Right atrium auricular region (tissue), 2 donors: ENCODE measurements around the gene HYLS1. TPM values are rescaled to one million over a fixed set of nuclear protein-coding genes. Genes with fewer than 3 reads are reported as not detected.
A peak's percentile ranks its signal among the peaks of the same experiment; 100 is the strongest.

Source experiments
- DNase-seq: peaks from one replicate; pipeline ENCODE4 v3.0.0-alpha.2; 2019; ENCODE audit warnings: low spot score
- H3K27ac ChIP-seq, 2 donors: fragments of 200-600 bp; sonication (generic); 1 replicate in 1 of 2; 2 replicates in 1 of 2; pipeline ENCODE4 v1.5.1; 2016 to 2019
- H3K27me3 ChIP-seq, 2 donors: fragments of 200-600 bp; sonication (generic); one replicate each; pipeline versions ENCODE4 v1.5.1 to v1.6.0; 2017 to 2019
- H3K36me3 ChIP-seq: fragments of 200-600 bp; sonication (generic); one replicate; pipeline ENCODE4 v1.5.1; 2016
- H3K4me1 ChIP-seq, 2 donors: fragments of 200-600 bp; sonication (generic); one replicate each; pipeline versions ENCODE4 v1.5.1 to v1.6.0; 2017 to 2019
- H3K4me3 ChIP-seq, 2 donors: fragments of 200-600 bp; sonication (generic); 1 replicate in 1 of 2; 2 replicates in 1 of 2; pipeline ENCODE4 v1.5.1; 2017 to 2019; ENCODE audit warnings: mild to moderate bottlenecking in 1 of 2, moderate library complexity in 1 of 2
- H3K9me3 ChIP-seq, 2 donors: fragments of 200-600 bp; sonication (generic); one replicate each; pipeline ENCODE4 v1.5.1; 2019
- total RNA-seq, 2 donors: library from RNA; depleted of rRNA; stranded (reverse); fragments of >200 nt; gene quantifications; one replicate each; pipeline ENCODE4 v1.1.0, GENCODE V29; 2016
- TF ChIP-seq, protein P1 (sequence below), 2 donors: fragments of 200-600 bp; sonication (generic); IDR thresholded peaks; one replicate each; pipeline ENCODE4 v1.5.1; 2019; ENCODE audit warnings: antibody characterized with exemption in 2 of 2

HYLS1 gene
- total RNA-seq, 2 donors from 2014 or later: 3.5 to 3.7 TPM

DNA sequence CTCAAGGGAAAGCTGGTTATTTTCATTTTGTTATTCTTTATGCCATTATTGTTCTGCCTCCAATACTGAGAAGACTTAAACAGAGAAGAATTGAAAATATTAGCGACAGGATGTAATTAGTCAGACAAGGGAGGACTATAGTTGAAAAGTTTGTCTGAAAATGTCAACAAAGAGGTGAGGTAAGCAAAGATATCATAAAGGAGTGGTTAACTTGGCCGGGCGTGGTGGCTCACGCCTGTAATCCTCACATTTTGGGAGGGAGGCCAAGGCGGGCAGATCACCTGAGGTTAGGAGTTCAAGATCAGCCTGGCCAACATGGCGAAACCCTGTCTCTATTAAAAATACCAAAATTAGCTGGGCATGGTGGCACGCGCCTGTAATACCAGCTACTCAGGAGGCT, 4.1 kb upstream of the HYLS1 start:
- Histone ChIP-seq H3K9me3 (no peaks in the 10 kb centered on the region), H3K4me1 (peaks cover 0 to 3% of the 10 kb centered on the region in 2 donors), H3K27ac (no peak overlapping the region), H3K27me3 (no peaks in the 10 kb centered on the region), H3K36me3 (no peaks in the 10 kb centered on the region), H3K4me3 (no peak overlapping the region)
- DNase-seq: no peak
- TF ChIP-seq, protein P1, sequence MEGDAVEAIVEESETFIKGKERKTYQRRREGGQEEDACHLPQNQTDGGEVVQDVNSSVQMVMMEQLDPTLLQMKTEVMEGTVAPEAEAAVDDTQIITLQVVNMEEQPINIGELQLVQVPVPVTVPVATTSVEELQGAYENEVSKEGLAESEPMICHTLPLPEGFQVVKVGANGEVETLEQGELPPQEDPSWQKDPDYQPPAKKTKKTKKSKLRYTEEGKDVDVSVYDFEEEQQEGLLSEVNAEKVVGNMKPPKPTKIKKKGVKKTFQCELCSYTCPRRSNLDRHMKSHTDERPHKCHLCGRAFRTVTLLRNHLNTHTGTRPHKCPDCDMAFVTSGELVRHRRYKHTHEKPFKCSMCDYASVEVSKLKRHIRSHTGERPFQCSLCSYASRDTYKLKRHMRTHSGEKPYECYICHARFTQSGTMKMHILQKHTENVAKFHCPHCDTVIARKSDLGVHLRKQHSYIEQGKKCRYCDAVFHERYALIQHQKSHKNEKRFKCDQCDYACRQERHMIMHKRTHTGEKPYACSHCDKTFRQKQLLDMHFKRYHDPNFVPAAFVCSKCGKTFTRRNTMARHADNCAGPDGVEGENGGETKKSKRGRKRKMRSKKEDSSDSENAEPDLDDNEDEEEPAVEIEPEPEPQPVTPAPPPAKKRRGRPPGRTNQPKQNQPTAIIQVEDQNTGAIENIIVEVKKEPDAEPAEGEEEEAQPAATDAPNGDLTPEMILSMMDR (IDR thresholded peaks at IDR 0.05): no peak

GRCh38 chr11:125886997-125887372, 483 bp upstream of the HYLS1 start:
- H3K4me1 ChIP-seq: peaks cover 0 to 4% of the 10 kb centered on the region in 2 donors
- H3K4me3 ChIP-seq: peak overlapping the region; percentile 62 to 87
- no peaks in the 10 kb centered on the region for H3K36me3 ChIP-seq
- TF ChIP-seq, protein P1 (IDR thresholded peaks at IDR 0.05): no peak
- peak; percentile 64 for DNase-seq
- H3K27me3 ChIP-seq: no peaks in the 10 kb centered on the region
- H3K9me3 ChIP-seq: no peaks in the 10 kb centered on the region
- peak overlapping the region; percentile 96 to 97 for H3K27ac ChIP-seq

DNA sequence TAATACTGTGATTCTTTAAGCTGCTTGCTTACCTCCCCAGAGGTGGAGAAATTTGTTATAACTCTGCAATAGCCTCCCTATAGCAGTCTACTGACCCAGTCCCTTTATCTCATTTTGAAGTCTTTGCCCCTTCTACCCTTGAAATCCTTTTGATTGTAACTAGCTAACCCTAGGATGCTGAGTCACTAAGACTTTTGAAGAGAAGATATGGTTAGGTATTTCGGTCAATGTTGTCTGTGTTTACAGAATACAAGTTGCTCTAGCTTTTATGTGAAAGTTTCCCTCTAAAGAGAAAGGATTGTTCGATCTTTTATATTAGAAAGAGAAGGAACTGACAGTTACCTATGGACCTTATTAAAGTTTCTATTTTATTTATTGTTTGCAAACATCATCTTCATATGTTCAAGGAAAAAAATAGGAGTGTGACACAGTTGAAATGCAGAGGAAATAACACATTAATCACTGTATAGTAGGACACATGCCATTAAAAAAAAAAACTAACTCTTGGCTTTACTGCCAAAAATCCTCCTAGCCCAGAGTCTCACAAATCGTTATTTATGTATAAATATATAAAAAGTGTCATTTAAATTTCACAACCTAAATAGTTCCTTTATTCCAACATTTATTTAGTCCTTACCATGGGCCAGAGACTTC, 3.1 kb downstream of the HYLS1 start:
- H3K4me3 ChIP-seq: no peak overlapping the region
- H3K36me3 ChIP-seq: peaks cover 6% of the 10 kb centered on the region
- TF ChIP-seq, protein P1 (IDR thresholded peaks at IDR 0.05): no peak
- H3K27me3 ChIP-seq: no peaks in the 10 kb centered on the region
- H3K4me1 ChIP-seq: peaks cover 0 to 4% of the 10 kb centered on the region in 2 donors
- H3K9me3 ChIP-seq: no peaks in the 10 kb centered on the region
- DNase-seq: no peak
- H3K27ac ChIP-seq: no peak overlapping the region

- Histone ChIP-seq H3K4me3 (no peak overlapping the region), H3K27ac (no peak overlapping the region), H3K4me1 (peaks cover 0 to 4% of the 10 kb centered on the region in 2 donors), H3K27me3 (no peaks in the 10 kb centered on the region), H3K36me3 (peaks cover 9% of the 10 kb centered on the region), H3K9me3 (no peaks in the 10 kb centered on the region)
- no peak for DNase-seq
- TF ChIP-seq, protein P1 (IDR thresholded peaks at IDR 0.05): no peak
Observed at GRCh38 chr11:125892071-125892470, 4.6 kb downstream of the HYLS1 start.

- DNase-seq: no peak
- TF ChIP-seq, protein P1 (IDR thresholded peaks at IDR 0.05): no peak
- Histone ChIP-seq H3K27me3 (no peaks in the 10 kb centered on the region), H3K36me3 (peaks cover 9% of the 10 kb centered on the region), H3K4me3 (no peak overlapping the region), H3K4me1 (peaks cover 0 to 4% of the 10 kb centered on the region in 2 donors), H3K27ac (no peak overlapping the region), H3K9me3 (no peaks in the 10 kb centered on the region)
Observed at GRCh38 chr11:125892994-125893393, 5.5 kb downstream of the HYLS1 start.

DNA sequence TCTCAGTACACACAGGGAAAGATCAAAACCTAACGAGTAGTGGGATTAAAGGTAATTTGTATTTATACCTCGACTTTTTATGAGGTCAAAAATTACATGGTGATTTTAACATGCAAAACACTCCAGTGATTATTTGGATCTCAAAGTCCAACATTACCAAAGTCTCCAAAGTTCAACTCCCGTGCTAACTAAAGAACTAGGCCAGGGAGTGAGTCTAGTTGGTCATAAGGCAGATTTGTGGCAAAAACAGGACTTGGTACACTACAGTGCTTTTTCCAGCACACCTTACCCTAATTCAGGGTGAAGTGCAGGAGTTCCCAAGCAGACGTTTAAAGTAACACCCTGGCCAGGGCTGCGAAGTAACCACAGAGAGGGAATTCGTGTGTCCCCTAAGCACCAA, 14.4 kb downstream of the HYLS1 start:
- DNase-seq: no peak
- Histone ChIP-seq H3K27me3 (peaks cover 11 to 12% of the 10 kb centered on the region in 2 donors), H3K36me3 (no peaks in the 10 kb centered on the region), H3K4me3 (peak overlapping the region in 1 of 2 donors; percentile 54), H3K9me3 (no peaks in the 10 kb centered on the region), H3K4me1 (peaks cover 0 to 14% of the 10 kb centered on the region in 2 donors), H3K27ac (no peak overlapping the region)
- TF ChIP-seq, protein P1 (IDR thresholded peaks at IDR 0.05): no peak
